ENCODE results near the gene MUC5AC.

The MUC5AC gene

GRCh38 chr11:1222491-1223345, 65.0 kb downstream of the MUC5AC start, which contains the start of gene MUC5B:
Gene MUC5B (plus strand): TSS chr11:1223066. CDS start chr11:1223124, 58 bp downstream.
- Mint-ChIP-seq H3K27ac (no peak within 1 kb of the TSS), H3K36me3 (ENCODE audit: low read depth) (no peaks in the 10 kb centered on the region), H3K9me3 (no peaks in the 10 kb centered on the region), H3K4me3 (no peak within 1 kb of the TSS), H3K4me1 (ENCODE audit: low read depth) (no peaks in the 10 kb centered on the region), H3K27me3 (peaks cover 5% of the 10 kb centered on the region)

- Mint-ChIP-seq H3K9me3 (no peaks in the 10 kb centered on the region), H3K4me3 (no peak overlapping the region), H3K36me3 (ENCODE audit: low read depth) (no peaks in the 10 kb centered on the region), H3K27me3 (peaks cover 5% of the 10 kb centered on the region), H3K27ac (no peak overlapping the region), H3K4me1 (ENCODE audit: low read depth) (no peaks in the 10 kb centered on the region)
Measured at GRCh38 chr11:1223346-1224110, 65.8 kb downstream of the MUC5AC start.

GRCh38 chr11:1224111-1224490, 66.3 kb downstream of the MUC5AC start:
- no peaks in the 10 kb centered on the region for H3K4me1 Mint-ChIP-seq (ENCODE audit: low read depth)
- H3K27ac Mint-ChIP-seq, result no peak overlapping the region
- no peaks in the 10 kb centered on the region for H3K9me3 Mint-ChIP-seq
- H3K27me3 Mint-ChIP-seq, result peaks cover 5% of the 10 kb centered on the region
- no peaks in the 10 kb centered on the region for H3K36me3 Mint-ChIP-seq (ENCODE audit: low read depth)
- H3K4me3 Mint-ChIP-seq, result no peak overlapping the region

GRCh38 chr11:1224491-1225385, 67.0 kb downstream of the MUC5AC start:
- Mint-ChIP-seq H3K4me1 (ENCODE audit: low read depth) (no peaks in the 10 kb centered on the region), H3K27me3 (peaks cover 5% of the 10 kb centered on the region), H3K36me3 (ENCODE audit: low read depth) (no peaks in the 10 kb centered on the region), H3K27ac (no peak overlapping the region), H3K4me3 (no peak overlapping the region), H3K9me3 (no peaks in the 10 kb centered on the region)

GRCh38 chr11:1225386-1226225, 67.9 kb downstream of the MUC5AC start:
- Mint-ChIP-seq H3K36me3 (ENCODE audit: low read depth) (no peaks in the 10 kb centered on the region), H3K27ac (no peak overlapping the region), H3K4me1 (ENCODE audit: low read depth) (no peaks in the 10 kb centered on the region), H3K27me3 (peaks cover 5% of the 10 kb centered on the region), H3K4me3 (no peak overlapping the region), H3K9me3 (no peaks in the 10 kb centered on the region)

GRCh38 chr11:1226226-1226985, 68.7 kb downstream of the MUC5AC start:
- no peak overlapping the region for H3K4me3 Mint-ChIP-seq
- no peaks in the 10 kb centered on the region for H3K9me3 Mint-ChIP-seq
- no peaks in the 10 kb centered on the region for H3K4me1 Mint-ChIP-seq (ENCODE audit: low read depth)
- H3K27me3 Mint-ChIP-seq, result peaks cover 2% of the 10 kb centered on the region
- no peaks in the 10 kb centered on the region for H3K36me3 Mint-ChIP-seq (ENCODE audit: low read depth)
- no peak overlapping the region for H3K27ac Mint-ChIP-seq

GRCh38 chr11:1226986-1227550, 69.3 kb downstream of the MUC5AC start:
- no peaks in the 10 kb centered on the region for H3K4me1 Mint-ChIP-seq (ENCODE audit: low read depth)
- no peak overlapping the region for H3K27ac Mint-ChIP-seq
- H3K27me3 Mint-ChIP-seq, result no peaks in the 10 kb centered on the region
- no peak overlapping the region for H3K4me3 Mint-ChIP-seq
- H3K9me3 Mint-ChIP-seq, result no peaks in the 10 kb centered on the region
- H3K36me3 Mint-ChIP-seq (ENCODE audit: low read depth), result no peaks in the 10 kb centered on the region

- no peaks in the 10 kb centered on the region for H3K4me1 Mint-ChIP-seq (ENCODE audit: low read depth)
- no peaks in the 10 kb centered on the region for H3K27me3 Mint-ChIP-seq
- H3K9me3 Mint-ChIP-seq, result no peaks in the 10 kb centered on the region
- H3K36me3 Mint-ChIP-seq (ENCODE audit: low read depth), result no peaks in the 10 kb centered on the region
- no peak overlapping the region for H3K4me3 Mint-ChIP-seq
- no peak overlapping the region for H3K27ac Mint-ChIP-seq
Measured at GRCh38 chr11:1227551-1228100, 69.9 kb downstream of the MUC5AC start.

- no peaks in the 10 kb centered on the region for H3K9me3 Mint-ChIP-seq
- no peaks in the 10 kb centered on the region for H3K36me3 Mint-ChIP-seq (ENCODE audit: low read depth)
- H3K4me3 Mint-ChIP-seq, result no peak overlapping the region
- H3K27ac Mint-ChIP-seq, result no peak overlapping the region
- H3K27me3 Mint-ChIP-seq, result no peaks in the 10 kb centered on the region
- H3K4me1 Mint-ChIP-seq (ENCODE audit: low read depth), result no peaks in the 10 kb centered on the region
Measured at GRCh38 chr11:1228101-1228821, 70.5 kb downstream of the MUC5AC start.

- no peak overlapping the region for H3K27ac Mint-ChIP-seq
- H3K4me3 Mint-ChIP-seq, result no peak overlapping the region
- H3K9me3 Mint-ChIP-seq, result no peaks in the 10 kb centered on the region
- no peaks in the 10 kb centered on the region for H3K4me1 Mint-ChIP-seq (ENCODE audit: low read depth)
- no peaks in the 10 kb centered on the region for H3K36me3 Mint-ChIP-seq (ENCODE audit: low read depth)
- H3K27me3 Mint-ChIP-seq, result no peaks in the 10 kb centered on the region
Measured at GRCh38 chr11:1228921-1229451, 71.2 kb downstream of the MUC5AC start.

- no peak overlapping the region for H3K4me3 Mint-ChIP-seq
- no peak overlapping the region for H3K27ac Mint-ChIP-seq
- H3K36me3 Mint-ChIP-seq (ENCODE audit: low read depth), result no peaks in the 10 kb centered on the region
Measured at GRCh38 chr11:1229471-1230120, 71.8 kb downstream of the MUC5AC start.

GRCh38 chr11:1230121-1230455, 72.3 kb downstream of the MUC5AC start:
- Mint-ChIP-seq H3K27ac (no peak overlapping the region), H3K4me1 (ENCODE audit: low read depth) (no peaks in the 10 kb centered on the region), H3K27me3 (no peaks in the 10 kb centered on the region), H3K9me3 (no peaks in the 10 kb centered on the region), H3K36me3 (ENCODE audit: low read depth) (no peaks in the 10 kb centered on the region), H3K4me3 (no peak overlapping the region)

More at GRCh38 chr11:1229471-1230120, 71.8 kb downstream of the MUC5AC start:
- H3K4me1 Mint-ChIP-seq (ENCODE audit: low read depth), result no peaks in the 10 kb centered on the region
- no peaks in the 10 kb centered on the region for H3K27me3 Mint-ChIP-seq
- no peaks in the 10 kb centered on the region for H3K9me3 Mint-ChIP-seq
